Activated gamma-delta T cell treated with Interleukin-2 at 50 U/mL for 16 hours (primary cell): ENCODE results near the gene NNT.
A peak's percentile ranks its signal among the peaks of the same experiment; 100 is the strongest.
"Not testable (repeated sequence)": the region's sequence is repeated elsewhere in the genome, so short reads cannot be mapped to it uniquely, and the experiment has no call there.

Experiments
- DNase-seq: peaks from one replicate; pipeline ENCODE4 v3.0.0-alpha.2; 2020

NNT gene

DNA sequence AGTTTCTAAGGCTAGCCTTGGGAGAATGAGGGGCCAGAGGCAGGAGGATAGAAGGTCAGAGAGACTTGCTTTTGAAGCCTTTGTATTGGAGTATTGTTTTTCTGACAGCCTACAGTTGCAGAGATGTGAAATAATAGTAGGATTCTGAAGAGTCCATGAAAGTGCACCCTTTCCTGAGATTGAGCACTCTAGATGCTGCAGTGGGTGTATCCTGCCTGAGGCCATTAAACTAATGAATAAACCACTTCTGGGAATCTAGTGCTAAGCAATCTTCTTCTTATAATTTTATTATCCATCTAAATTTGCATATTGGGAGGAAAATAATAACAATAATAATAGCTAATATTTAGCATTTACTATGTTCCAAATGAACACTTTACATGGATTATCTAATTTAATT is 19.3 kb upstream of the NNT start:
- DNase-seq: no peak

DNA sequence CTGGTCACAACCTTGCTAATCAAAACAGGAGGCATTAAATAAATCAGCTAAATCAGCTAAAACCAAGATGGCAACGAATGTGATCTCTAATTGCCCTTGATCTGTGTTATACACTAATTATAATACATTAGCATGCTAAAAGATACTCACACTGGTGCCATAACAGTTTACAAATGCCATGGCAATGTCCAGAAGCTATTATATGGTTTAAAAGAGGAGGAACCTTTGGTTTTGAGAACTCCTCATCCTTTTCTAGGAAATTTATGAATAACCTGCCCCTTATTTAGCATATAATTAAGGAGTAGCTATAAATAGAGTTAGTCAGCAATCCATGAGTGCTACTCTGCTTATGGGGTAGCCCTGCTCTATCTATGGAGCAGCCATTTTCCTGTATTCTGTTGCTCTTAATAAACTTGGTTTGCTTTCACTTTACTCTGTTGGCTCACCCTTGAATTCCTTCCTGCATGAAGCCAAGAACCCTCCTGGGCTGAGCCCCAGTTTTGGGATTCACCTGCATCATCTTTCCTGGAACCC is 18.7 kb upstream of the NNT start:
- DNase-seq: no peak

GRCh38 chr5:43588842-43589241 is 14.1 kb upstream of the NNT start:
- DNase-seq: no peak

GRCh38 chr5:43589310-43589709 is 13.7 kb upstream of the NNT start:
- no peak for DNase-seq

DNA sequence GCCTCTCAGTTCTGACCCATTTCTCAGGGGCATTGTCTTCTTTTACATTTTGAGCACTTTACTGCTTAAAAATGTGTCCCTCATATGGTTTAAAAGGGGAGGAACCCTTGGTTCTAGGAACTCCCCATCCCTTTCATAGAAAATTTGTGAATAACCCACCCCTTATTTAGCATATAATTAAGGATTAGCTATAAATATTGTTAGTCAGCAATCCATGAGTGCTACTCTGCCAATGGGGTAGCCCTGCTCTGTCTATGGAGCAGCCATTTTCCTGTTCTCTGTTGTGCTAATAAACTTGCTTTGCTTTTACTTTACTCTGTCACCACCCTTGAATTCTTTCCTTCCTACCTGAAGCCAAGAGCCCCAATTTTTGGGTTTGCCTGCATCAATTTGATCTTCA is 12.3 kb upstream of the NNT start:
- DNase-seq: no peak

- no peak for DNase-seq
These were observed 10.6 kb upstream of the NNT start for GRCh38 chr5:43592363-43592762.

- DNase-seq: not testable (repeated sequence)
These were observed 4.1 kb upstream of the NNT start for GRCh38 chr5:43598927-43599326.

DNA sequence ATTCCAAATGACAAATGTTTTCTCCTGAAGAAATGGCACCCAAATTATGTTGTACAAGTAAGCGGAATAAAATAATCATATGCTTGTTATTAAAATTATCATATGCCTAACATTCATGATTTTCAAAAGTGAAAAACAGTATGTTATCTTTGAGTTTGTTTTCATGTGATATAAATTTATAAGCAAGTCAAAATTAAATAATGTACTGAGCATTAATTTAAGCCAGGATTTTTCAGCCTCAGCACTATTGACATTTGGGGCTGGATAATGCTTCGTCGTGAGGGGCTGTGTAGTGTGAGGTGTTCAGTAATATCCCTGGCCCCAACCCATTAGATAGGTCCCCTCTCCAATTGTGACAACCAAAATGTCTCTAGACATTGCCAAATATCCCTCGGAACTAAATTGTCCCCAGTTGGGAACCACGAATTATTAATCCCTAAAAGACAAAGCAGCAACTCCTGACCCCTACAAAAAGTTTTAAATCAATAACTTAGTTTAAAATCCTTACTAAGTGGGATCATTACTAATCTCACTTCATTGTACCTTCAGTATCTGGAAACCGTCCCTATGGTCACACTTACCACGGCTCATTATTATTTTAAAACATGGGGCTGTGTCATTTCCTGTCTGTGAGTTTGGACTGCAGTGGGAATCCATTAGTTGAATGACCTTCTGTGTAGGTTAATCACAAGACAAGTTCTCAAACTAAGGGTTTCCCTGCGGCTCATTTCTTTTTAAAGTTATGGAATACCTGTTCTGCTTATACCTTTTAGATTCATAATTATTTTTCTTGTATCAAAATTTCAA is 1.3 kb upstream of the NNT start:
- no peak for DNase-seq

- DNase-seq: peak; percentile 63
These were observed 601 bp downstream of the NNT start for GRCh38 chr5:43603344-43604217.

DNA sequence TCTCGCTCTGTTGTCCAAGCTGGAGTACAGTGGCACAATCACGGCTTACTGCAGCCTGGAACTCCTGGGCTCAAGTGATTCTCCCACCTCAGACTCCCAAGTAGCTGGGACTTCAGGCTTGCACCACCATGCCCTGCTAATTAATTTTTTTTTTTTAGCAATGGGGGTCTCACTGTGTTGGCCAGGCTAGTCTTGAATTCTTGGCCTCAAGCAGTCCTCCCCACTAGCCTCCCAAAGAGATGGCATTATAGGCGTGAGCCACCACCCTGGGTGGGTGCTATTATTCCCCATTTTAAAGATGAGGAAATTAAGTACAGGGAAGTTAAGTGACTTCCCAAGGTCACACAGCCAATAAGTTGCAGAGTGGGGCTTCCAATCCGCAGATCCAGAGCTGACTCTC is 1.7 kb downstream of the NNT start:
- no peak for DNase-seq

DNA sequence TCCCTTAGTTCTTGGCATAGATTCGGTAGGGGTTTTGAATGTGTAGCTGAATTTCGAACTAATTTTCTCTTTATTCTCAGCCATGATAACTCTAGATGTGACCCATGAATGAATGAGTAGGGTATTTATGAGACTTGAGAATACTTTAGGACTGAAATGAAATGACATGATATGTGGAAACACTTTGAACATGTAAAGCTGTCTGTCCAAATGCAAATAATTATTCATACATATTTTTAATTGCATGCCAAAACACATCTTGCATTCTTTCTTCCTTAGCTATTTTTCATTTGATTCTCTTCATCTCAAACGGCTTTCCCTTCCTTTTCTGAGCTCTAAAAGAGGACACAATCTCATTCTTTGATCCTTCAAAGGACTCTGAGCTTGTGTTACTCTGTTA is 3.4 kb downstream of the NNT start:
- DNase-seq: no peak

- no peak for DNase-seq
These were observed 5.4 kb downstream of the NNT start for GRCh38 chr5:43608406-43608805.

DNA sequence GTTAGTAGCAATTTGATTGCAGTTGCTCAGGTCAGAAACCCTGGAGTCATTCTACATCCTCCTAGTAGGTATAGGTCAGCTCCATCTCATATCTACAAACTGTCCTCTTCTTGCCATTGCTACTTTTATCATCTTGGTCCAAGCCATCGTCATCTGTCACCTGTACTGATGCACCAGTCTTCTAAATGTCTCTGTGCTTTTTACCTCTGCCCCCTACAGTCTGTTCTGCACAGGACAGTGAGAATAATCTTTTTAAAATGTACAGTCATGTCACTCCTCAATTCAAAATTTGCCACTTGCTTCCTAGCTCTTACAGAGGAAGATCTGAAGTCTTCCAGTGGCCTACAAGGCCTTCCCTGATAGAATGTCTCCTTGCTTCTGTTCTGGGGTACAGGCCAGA is 6.8 kb downstream of the NNT start:
- no peak for DNase-seq

GRCh38 chr5:43613370-43613769 is 10.4 kb downstream of the NNT start:
- DNase-seq: no peak

DNA sequence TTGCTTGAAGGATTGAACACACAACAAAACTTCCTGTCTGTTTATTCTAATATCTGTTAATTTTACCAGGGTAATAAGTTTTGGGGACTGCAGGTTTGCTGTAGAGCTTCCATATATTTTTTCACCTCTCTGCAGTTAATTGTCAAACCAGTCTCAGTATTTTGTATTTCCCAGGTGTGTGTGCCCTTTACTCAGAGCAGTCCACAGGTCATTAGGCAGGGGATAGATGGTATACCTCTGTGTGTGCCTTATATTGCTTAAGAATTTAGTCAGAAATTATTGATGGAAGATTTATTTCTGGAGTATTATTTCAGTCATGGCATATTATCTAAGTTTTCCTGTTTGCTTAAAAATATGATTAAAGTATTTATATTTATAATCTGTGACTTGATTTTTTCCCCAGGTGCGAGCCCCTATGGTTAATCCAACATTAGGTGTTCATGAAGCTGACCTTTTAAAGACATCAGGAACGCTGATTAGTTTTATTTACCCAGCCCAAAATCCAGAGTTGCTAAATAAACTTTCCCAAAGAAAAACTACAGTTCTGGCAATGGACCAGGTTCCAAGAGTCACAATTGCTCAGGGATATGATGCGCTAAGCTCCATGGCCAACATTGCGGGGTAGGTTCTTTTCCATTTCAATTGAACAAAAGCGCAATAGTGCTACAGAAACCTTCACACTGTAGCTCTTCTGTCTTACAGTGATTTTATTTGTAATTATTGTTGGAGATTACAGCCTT is 12.6 kb downstream of the NNT start:
- DNase-seq: no peak

DNA sequence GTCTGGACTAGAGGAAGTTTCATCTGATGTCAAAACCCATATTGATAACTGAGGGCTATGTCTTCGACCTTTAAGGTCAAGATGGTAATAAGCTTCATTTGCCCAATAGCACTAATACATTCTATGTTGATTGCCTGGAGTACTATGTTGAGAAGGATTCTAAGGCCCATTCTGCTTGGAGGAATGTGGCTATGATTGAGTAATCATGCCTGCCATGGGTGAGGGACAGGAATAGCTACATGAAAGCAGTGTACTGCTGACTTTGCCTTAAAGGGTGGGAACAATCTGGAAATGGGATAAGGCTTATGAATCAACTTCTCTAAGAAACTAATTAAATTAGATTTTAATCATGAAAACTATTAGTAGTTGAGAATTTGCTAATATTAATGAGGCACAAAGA is 13.6 kb downstream of the NNT start:
- no peak for DNase-seq

GRCh38 chr5:43619380-43619779 is 16.4 kb downstream of the NNT start:
- DNase-seq: no peak

- no peak for DNase-seq
These were observed 16.9 kb downstream of the NNT start for GRCh38 chr5:43619911-43620310.

- no peak for DNase-seq
These were observed 18.0 kb downstream of the NNT start for GRCh38 chr5:43620944-43621505.

DNA sequence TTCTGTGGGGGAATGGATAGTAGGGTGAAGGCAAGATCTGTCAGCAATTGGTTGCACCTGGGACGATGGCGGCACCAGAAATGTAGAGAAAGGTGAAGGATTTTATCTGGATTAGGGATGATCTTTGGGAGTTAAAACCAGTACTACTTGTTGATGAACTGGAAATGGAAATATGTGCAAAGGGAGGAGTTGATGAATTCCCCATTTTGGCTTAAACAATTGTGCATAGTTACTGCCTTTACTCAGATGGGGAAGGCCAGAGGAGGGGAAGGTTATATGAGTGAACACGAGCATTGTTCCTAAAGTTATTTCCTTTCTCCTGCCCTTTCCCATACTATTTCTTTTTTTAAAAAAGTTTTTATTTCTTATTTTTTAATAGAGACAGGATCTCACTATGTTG is 19.1 kb downstream of the NNT start:
- DNase-seq: no peak

DNA sequence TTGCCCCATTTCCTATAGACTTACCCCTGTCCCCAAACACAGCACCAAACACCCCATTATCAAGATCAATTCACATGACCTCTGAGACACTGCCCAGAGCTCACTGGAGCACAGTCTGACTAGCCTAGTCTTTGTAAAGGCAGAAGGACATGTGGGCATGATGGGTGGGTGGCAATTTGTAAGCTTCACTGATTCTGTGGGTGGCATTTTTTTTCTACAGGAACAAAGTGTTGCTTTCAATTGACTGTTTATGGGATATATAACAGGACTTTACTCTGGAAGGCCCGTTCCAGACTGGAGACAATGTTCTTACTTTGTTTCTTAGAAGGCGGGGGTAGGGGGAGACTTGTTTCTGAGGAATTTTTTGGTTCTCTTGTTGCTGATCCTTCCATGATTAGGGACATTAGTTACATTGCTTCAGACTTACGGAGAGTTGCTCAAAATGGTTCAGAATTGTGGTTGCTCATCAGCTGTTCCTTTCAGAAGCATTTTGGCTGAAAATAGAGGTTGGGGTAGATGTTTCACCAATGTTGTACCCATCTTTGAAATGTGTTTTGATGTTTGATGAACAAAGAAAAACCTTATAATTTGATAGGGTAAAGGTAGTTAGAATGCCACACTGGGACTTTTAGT is 20.2 kb downstream of the NNT start:
- no peak for DNase-seq

DNA sequence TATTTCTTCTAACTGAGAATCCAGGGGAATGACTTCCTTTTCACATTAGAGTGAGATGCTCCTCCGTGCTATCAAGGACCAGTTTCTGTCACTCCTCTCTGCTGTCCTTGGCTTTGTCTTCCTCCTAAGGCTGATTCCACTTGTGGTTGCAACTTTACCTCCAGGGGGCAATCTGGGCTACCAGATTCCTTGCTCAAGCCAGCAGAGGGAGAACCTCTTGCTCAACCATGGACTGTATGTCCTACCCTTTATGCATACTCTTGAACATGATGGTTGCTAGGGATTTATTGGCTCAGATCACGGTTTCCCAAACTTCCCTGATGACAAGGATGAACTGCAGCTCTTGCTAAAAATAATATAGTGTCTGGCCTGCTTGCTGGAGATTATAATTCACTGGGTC is 24.0 kb downstream of the NNT start:
- DNase-seq: no peak
